RKO (cell line): ENCODE data around the gene AOPEP.
"Not testable (repeated sequence)": the region's sequence is repeated elsewhere in the genome, so short reads cannot be mapped to it uniquely, and the experiment has no call there.

Experiments used
- DNase-seq: peaks from one replicate; pipeline ENCODE4 v3.0.0-alpha.2; 2016; ENCODE audit warnings: low spot score

AOPEP gene

DNA sequence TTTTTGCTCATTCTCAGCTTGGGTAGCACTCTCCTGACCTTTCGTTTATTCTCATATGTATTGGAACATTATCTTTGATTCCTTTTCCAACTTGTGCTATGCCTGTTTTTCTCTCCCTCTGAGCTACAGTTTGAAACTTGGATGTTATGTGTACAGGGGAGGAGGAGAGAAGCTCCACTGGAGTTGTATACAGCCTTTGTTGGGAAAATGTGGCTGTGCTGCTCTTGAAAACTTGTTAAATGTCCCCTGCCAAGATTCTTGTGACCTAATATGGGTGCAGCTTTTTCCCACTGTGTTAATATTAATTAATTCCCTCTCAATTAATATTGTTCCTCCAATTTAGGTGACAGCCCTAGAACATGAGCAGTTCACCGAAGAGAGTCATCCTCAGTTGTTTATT lies 235.4 kb downstream of the AOPEP start:
- DNase-seq: no peak

- DNase-seq: not testable (repeated sequence)
These were observed 239.1 kb downstream of the AOPEP start for GRCh38 chr9:94965631-94966030.

DNA sequence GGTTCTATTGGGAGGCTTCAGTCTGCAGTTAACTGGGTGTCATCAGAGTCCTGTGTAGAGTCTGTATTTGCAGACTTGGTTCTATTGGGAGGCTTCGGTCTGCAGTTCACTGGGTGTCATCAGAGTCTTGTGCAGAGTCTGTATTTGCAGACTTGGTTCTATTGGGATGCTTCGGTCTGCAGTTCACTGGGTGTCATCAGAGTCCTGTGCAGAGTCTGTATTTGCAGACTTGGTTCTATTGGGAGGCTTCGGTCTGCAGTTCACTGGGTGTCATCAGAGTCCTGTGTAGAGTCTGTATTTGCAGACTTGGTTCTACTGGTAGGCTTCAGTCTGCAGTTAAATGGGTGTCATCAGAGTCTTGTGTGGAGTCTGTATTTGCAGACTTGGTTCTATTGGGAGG lies 239.5 kb downstream of the AOPEP start:
- DNase-seq: not testable (repeated sequence)

DNA sequence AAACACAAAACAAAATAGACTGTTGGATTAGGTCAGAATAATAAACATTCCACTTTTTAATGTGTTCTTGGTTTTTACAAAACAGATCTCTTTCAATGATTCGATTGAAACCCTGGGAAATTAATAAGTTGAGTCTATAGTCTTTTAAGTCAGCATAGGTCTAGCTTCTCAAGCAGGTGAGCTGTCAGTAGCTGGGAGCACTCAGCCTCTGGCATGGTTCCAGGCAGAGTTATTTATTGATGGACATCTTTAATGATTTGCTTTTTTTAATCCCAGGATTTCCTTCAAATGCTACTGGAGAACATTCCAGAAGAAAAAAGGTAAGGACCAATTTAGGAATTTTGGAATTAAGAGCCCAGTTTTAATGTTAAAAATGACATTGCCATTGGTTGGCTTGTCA lies 241.0 kb downstream of the AOPEP start:
- no peak for DNase-seq

DNA sequence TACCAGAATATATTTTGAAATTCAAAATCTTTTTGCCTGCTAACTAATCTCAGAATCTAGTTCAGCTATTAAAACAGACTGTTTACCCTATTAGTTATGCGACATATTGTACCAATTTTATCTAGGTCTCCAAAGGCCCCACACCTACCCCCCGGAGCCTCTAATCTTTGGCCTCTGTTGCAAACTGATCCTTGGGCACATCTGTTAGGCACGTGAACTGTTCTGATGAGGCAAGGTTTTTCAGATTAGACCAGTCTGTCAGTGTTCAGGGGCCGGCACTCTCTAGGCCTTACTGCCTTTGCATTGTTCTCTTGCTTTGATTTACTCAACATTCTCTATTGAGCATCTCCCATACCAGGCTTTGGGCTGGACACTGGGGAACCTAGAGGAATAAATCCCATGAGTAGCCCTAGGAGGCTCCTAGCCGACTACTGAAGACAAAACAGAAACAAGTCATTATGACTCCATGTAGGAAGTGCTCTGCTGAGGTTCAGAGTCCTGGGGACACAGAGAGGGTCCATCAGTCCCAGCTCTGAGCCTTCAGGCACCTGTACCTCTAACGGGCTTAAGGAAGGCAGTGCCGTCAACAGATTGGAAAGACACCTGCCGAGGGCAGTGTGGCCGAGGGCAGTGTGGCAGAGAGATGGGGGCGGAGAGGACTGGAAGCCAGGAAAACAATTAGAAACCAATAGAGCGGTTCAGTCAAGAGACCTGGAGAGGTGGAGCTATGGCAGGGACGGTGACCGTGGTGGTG lies 245.1 kb downstream of the AOPEP start:
- no peak for DNase-seq

GRCh38 chr9:94973451-94973941 lies 247.0 kb downstream of the AOPEP start:
- DNase-seq: no peak

- no peak for DNase-seq
These were observed 247.8 kb downstream of the AOPEP start for GRCh38 chr9:94974154-94974879.

- no peak for DNase-seq
These were observed 249.0 kb downstream of the AOPEP start for GRCh38 chr9:94975480-94975879.

DNA sequence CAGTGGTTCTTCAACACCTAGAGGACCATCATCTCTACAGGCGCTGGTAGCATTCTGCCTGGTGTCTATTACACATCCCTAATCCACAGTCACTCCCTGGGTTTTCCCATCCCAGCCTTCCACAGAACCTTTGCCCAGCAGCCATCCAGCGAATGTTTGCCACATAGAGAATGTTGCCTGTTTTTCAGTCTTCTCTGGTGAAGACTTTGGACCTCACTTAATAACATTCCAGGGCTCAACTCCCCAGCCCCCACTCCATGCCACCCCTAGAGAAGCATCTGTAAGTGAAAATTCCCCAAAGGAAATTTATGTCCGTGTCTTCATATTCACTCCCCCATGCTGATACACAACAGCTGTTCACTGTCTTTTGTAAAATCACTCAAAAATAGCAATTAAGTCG lies 249.6 kb downstream of the AOPEP start:
- DNase-seq: no peak

- no peak for DNase-seq
These were observed 250.9 kb downstream of the AOPEP start for GRCh38 chr9:94977416-94977815.

DNA sequence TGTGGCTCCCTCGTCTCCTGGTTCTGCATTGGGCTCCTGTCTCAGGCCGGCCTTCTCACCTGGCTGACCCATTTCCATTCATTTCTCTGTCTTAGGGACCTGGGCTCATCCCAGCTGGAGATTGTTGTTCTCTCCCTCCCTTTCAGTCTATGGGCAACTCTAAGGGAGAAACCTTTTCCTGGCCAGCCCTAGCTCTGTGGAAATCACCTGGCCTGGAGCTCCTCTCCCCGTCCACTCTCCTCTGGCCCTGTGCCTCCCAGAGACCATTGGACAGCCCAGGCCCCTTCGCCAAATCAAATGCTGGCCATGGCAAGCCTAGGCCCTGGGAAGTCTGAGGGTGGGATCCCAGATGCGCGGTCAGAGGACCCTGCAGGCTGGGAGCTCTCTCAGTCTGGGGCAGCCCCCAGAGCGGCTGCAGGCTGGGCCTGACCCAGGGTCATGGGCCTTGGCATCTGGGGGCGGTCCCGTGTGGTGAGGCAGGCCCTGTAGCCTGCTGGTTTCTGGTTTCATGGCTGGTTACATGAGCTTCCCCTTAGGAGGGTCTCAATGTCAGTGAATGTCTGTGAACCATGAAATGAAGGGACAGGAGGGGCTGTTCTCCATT lies 253.5 kb downstream of the AOPEP start:
- no peak for DNase-seq

GRCh38 chr9:94980947-94981722 lies 254.6 kb downstream of the AOPEP start:
- DNase-seq: no peak

DNA sequence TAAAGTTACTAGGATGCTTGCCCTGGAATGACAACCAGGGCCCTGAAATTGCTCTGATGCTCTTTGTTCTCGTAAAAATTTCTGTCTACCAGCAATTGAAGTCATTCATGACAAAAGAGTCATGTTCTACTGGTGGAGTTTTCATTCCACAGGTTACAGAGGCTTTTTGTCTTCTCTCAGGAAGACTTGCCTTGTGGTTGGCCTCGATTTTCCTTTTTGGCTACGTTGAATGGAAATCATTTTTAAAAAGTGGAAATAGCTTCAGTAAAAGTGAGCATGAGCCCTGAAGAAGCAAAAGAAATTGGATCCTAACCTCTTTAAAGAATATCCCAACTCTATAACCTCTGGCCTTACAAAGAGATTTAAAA lies 255.2 kb downstream of the AOPEP start:
- DNase-seq: no peak

GRCh38 chr9:94982211-94982610 lies 255.7 kb downstream of the AOPEP start:
- DNase-seq: no peak

DNA sequence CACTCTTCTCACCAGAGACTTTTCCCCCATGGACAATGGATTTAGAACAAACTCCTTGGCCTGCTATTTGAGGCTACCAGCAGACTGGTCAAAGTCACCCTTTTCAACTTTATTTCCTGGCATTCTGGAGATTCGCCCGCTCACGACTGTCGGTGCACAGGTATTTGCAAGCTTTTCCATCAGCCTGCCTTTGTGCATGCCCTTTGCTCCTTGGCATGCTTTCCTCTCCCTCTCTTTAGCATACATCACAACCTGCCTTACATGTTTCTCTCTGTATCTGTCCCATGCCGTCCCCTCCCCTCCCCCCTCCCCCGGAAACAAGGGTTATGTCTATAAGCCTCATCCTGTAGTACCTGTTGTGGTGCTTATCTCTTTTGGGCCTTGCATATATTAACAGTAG lies 257.1 kb downstream of the AOPEP start:
- DNase-seq: no peak

DNA sequence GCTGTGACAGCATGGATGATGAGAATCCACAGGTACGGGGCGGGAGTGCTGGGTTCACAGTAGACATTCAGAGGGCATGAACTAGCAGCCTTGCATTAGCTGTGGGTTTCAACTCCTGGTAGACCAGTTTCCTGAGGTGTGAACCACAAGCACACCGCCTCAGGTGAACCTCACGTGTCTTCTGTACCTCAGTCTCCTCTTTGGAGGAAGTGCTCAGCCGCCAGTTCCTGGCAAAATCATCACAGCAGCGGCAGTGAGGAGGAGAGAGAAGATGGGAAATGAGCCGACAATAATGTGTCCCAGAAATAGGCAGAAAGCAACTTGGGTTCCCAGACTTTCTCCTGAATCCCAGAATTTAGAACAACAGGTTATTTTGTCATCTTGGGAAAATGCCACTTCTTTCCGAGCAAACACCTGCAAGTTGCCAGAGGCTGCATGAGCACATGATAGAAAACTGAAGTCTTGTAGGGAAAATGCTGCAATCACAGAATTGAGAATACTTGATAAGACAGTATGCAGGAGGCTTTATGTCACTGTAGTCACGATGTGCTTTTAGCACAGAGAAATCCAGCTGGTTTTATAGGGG lies 258.5 kb downstream of the AOPEP start:
- DNase-seq: no peak

DNA sequence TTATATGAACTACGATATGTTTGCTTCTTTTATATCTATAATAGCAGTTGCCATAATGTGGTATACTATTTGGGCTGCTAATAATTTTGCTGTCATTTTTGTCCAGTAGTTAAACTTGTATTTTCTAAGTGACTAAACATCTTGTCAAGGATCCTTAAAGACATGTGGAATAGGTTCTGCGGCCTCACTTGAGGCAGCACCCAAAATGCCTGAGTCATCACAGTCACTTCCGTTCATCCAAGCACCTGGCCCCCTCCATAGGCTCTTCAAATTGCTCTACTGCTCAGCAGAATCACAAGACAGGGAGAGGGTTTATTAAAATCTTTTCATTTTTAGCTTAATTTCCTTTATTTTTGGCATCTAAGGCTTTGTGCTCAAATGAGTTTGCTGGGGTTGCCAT lies 259.1 kb downstream of the AOPEP start:
- no peak for DNase-seq

DNA sequence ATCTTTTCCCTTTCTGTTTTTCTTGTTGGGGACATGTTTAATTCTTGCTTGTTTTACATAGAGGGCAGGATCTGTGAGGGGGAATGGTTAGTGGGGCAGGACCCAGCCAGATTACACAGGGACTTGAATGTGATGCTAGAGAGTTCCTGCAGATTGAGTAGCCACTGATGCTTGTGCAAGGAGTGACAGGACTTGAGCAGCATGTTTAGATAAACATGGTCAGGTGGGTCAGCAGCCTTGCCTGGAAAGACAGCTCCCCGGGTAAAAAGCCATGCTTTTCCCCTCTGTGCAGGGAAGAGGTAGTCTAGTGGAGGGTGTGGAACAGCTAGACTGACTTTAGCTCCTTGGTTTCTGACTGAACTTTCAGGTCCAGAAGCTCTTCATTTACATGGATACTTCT lies 261.2 kb downstream of the AOPEP start:
- DNase-seq: no peak

DNA sequence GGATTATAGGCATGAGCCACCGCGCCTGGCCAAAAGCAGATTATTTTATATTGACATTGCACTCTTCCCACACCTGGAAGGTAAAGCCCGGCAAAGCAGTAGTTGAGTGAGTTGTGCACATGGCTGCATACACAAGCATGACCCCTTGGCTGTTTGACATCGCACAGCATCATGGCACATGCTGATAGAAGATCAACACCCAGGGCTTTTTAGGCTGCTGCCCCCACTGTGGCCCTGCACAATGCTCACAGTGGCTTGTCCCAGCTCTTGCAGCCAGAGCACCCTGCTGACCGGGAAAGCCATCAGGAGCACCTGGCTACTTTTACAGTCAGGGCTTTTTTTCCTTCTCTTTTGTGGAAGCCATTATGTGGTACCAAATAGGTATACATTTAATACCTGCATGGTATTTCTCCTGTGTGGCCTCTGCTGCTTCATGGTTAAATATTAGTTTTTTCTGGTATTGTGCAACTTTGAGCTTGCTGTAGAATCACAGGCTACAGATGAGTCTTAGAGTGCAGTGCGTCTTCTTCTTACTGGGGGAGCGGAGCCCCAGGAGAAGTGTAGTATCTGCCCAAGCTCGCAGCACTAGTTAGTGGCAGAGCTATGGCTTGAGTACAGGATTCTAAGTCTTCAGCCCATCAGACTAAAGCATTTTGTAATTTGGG lies 264.5 kb downstream of the AOPEP start:
- DNase-seq: no peak

GRCh38 chr9:94991961-94992907 lies 265.7 kb downstream of the AOPEP start:
- no peak for DNase-seq
